ENCODE results near the gene KRT6C. TPM values are rescaled to one million over a fixed set of nuclear protein-coding genes. Genes with fewer than 3 reads are reported as not detected.
"Not testable (repeated sequence)": the region's sequence is repeated elsewhere in the genome, so short reads cannot be mapped to it uniquely, and the experiment has no call there.

Gene KRT6C
- total RNA-seq, 1 donor from 2014 or later: not detected

DNA sequence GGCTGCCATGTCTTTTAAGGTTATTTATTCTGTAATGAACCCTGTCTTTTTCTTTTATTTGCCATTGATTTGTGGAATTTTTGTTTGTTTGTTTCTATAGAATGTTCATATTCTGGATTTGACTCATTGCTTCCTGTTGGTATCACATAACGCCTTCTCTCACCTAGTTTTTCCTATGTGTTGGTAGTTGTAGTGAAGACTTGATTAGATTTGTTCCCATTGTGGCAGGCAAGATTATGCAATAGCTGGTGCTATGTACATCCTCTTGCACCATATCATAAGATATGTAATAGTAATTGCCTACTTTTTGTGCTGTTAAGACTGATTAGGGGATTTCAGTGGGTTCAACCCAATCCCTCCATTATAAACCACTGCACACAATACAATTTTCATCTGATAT, 17.8 kb downstream of the KRT6C start:
- no peak for DNase-seq (ENCODE audit: low read depth in 2 of 2)

DNA sequence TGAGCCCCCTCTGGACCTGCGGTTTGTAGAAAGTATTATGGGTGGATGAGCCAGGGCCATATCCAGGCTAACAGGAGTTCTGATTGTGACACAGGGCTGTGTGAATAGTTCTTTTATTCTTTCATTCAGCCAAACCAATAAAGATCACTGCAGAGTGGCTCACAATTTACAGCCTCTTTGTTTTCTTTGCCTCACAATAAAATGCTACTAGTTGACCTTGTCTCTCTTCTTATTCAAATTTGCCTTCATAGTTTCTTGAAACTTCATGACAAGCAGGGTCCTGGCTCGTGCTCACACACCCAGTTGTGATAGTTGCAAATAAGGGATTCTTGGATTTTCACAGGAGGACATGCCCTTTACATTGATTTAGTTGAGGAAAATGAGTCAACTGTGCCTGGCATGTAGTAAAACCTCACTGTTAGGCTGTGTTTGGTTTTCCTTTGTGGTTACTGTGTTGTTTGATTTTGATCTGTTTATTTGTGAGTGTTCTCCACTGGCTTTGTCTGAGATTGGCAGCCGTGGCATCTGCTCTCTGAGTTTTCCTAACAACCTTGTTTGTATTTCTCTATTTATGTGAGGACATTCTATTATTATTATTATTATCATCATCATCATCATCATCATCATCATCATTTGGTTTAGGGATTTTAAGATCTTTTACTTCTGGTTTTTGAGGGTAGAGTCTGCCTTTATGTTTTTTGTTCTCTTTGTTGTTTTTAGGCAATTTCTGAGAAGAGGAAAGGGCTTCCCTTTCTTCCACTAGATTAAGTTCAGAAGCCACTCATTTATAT, 19.0 kb downstream of the KRT6C start:
- no peak for DNase-seq (ENCODE audit: low read depth in 2 of 2)

GRCh38 chr12:52452101-52452500, 21.5 kb downstream of the KRT6C start, which contains the start of gene KRT6B:
TSS of gene KRT6B (minus strand) at chr12:52452146. CDS start at chr12:52452078, 68 bp downstream.
- no peak for DNase-seq (ENCODE audit: low read depth in 2 of 2)

DNA sequence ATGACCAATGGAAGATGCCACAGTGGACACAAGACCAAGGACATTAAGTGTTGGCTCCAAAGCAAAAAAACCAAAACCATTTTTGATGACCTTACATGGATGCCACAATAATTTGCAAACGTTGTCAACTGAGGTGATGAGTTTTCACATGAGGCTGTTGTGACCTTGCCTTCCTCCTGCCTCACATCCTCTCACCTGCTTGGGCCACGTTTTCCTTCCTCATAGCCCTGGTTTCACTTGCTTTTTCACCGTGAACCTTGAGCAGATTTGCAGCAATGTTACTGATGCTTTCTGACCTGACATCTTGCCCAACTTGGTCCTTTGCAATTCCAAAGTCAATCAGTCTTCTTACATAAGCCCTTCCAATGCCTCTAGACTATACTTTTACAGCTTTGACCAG, 25.4 kb downstream of the KRT6C start:
- DNase-seq (ENCODE audit: low read depth in 2 of 2): no peak

GRCh38 chr12:52447196-52447595, 26.4 kb downstream of the KRT6C start:
- DNase-seq (ENCODE audit: low read depth in 2 of 2): not testable (repeated sequence)

DNA sequence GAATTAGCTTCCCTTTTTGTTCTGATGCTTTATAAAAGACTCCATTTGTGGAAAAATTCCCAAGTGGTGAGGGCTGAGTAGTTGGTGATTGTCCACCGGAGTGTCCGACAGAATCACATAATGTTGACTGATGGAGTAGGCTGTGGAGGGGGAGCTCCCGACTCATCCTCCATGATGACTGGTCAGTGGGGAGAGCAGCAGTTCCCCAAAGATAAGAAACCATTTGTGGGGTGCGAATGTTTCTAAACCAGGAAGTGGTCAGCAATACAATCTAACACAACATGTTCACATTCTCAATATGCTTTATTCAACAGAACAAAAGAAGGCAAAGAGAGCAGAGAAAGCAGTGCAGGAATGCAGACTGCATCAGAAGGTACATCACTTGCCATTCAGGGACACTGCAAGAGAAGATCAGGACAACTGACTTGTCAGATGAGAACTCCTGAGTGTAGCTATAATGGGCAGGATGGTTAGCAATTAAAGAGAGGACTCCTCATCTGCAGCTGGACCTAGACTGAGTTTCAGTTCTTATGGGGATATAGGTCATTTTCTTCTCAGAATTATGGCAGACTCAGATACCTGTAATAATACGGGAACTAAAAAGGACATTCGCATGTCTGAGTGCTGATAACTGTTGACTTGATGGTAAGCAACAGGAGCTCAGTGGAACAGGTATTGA, 27.1 kb downstream of the KRT6C start:
- no peak for DNase-seq (ENCODE audit: low read depth in 2 of 2)

GRCh38 chr12:52445876-52446275, 27.7 kb downstream of the KRT6C start:
- no peak for DNase-seq (ENCODE audit: low read depth in 2 of 2)

GRCh38 chr12:52444647-52445595, 28.7 kb downstream of the KRT6C start:
- no peak for DNase-seq (ENCODE audit: low read depth in 2 of 2)

DNA sequence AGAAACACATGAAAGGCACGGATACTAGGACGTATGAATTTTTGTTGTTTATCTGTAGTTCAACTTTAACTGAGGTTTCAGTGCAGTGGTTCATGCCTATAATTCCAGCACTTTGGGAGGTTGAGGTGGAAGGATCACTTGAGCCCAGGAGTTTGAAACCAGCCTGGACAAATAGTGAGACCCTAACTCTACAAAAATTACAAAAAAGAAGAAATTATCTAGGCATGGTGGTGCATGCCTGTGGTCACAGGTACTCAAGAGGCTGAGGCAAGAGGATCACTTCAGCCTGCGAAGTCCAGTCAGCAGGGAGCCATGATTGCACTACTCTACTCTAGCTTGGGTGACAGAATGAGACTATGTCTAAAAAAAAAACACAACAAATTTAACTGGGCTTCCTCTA, 29.6 kb downstream of the KRT6C start:
- DNase-seq (ENCODE audit: low read depth in 2 of 2): no peak

- no peak for DNase-seq (ENCODE audit: low read depth in 2 of 2)
Measured at GRCh38 chr12:52442600-52443061, 31.0 kb downstream of the KRT6C start.

GRCh38 chr12:52441320-52441911, 32.2 kb downstream of the KRT6C start:
- no peak for DNase-seq (ENCODE audit: low read depth in 2 of 2)

GRCh38 chr12:52440821-52441319, 32.7 kb downstream of the KRT6C start:
- DNase-seq (ENCODE audit: low read depth in 2 of 2): no peak

GRCh38 chr12:52439845-52440244, 33.8 kb downstream of the KRT6C start:
- DNase-seq (ENCODE audit: low read depth in 2 of 2): no peak

DNA sequence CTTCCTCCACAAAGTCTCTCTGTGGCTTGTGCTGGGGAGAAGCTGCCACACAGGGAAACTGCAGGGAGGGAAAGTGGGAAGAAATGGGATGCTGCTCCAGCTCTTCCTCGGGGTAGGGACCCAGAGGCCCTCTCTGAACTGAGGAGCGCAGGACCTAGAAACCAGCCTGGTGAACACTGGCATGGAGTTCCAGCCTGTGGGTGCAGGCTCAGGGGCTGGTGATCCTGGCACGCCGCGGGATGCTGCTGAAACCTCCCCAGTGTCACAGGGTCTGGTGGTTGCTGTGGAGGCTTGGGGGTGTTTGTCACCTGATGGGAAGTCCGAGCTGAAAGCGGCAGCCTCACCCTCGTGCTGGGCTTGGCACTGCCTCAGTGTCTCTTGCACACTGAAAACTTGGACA, 34.2 kb downstream of the KRT6C start:
- DNase-seq (ENCODE audit: low read depth in 2 of 2): no peak

- no peak for DNase-seq (ENCODE audit: low read depth in 2 of 2)
Measured at GRCh38 chr12:52438305-52439301, 35.0 kb downstream of the KRT6C start.

DNA sequence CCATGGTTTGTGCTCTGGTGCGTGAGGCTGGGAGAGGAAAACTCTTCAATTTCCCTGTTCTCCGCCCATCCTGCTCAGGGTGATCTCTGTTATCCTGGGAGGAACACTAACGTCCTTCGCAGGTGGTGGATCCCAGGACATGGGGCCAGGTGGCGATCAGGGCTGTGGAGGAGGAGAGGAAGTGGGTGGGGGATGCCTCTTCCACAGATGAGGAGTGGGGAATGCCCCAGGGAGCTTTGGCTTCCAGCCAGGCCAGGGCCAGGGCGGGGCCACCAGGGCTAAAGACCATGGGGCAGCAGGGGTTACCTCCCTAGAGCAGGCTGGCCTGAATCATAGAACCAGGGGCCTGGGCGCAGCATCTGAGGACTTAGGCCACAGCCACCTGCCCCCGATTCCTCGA, 36.1 kb downstream of the KRT6C start:
- DNase-seq (ENCODE audit: low read depth in 2 of 2): no peak

DNA sequence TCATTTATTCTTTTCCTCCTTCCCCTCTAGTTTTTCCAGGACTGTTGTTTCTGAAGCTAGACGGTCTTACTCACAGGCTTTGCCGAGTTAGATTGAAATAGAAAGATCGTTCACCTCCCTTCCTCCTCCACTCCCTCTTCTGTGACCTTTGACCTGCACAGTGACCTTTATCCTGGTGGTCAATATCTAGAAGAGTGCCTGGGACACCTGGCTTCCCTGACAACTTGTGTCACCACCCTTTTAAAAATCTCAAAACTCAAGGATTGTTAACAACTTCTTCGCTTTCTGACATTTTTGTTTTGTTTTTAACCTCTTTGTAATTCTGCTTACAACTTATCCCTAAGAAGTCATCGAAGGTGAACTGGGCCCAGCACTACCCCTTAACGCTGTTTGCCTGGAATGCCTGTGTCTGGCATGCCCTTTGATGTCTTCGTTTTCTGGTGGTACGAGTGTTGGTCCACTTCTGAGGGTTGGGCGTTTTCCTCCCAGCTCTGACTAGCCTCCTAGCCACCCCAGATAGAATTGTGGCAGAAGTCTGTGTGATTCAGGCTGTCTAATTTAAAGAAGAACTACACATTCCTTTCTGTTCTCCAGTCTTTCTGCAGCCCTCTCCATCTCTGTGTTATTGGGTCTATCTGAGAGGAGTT, 36.7 kb downstream of the KRT6C start:
- no peak for DNase-seq (ENCODE audit: low read depth in 2 of 2)

DNA sequence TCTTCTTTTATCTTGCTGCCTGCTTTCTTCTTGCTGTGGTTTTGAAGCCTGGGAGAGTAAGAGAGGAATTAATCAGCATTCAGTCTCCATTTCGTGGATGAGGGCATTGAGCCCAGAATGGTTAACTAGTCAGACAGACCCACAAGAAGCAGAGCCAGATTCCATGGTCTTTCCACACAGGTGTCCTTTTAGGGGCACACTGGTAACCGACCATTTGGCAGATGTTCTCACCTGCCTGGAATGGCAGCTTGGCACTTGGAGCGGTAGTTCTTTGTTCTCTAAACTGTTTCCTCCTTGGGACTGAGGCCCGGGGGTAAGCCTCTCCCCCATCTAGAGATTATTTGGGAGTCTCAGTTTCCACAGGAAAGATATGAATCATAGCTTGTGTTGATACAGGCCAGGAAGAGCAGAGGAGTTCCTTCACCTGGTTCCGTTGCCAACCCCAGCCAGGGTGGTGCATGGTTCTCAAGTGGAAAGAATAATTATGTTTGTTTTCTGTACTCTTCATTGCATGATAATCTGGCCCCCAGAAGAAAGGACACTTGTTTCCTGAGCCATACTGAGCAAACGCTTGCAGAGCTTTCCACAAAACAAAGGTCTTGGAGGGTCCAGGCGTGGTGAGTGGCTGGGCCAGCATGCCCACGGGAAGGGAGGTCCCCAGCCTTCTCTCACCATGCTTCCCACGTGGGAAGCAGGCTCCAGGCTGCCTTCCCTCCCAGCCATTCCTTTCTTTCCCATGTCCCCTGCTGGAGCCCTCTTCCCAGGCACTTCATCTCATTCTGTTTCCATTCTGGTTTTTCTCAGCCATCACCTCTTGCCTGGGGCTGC, 37.4 kb downstream of the KRT6C start:
- peak in 1 of 2 donors; percentile 27 for DNase-seq (ENCODE audit: low read depth in 2 of 2)

GRCh38 chr12:52435659-52435999, 38.0 kb downstream of the KRT6C start:
- DNase-seq (ENCODE audit: low read depth in 2 of 2): no peak
